GM12878 (cell line): ENCODE data around the gene METTL8. TPM values are rescaled to one million over a fixed set of nuclear protein-coding genes. Genes with fewer than 3 reads are reported as not detected.

Experiments
- DPF2 ChIP-seq: fragments of 450-650 bp; IDR thresholded peaks from 2 replicates; pipeline ENCODE4 v1.6.1; 2017; ENCODE audit warnings: mild to moderate bottlenecking
- EED ChIP-seq: sonication (generic); IDR thresholded peaks from 2 replicates; pipeline ENCODE4 v1.6.1; 2016; ENCODE audit warnings: antibody characterized with exemption, low read depth
- ESRRA ChIP-seq: IDR thresholded peaks from 2 replicates; pipeline ENCODE4 v1.6.1; 2012; ENCODE audit warnings: mild to moderate bottlenecking, low read length, improper control_type of control experiment
- EZH2 ChIP-seq: IDR thresholded peaks from 2 replicates; pipeline ENCODE4 v1.6.1; 2012; ENCODE audit warnings: low read depth, mild to moderate bottlenecking, control low read depth, inconsistent platforms, low read length, borderline replicate concordance; ENCODE audit not compliant: control insufficient read depth
- JUND ChIP-seq: IDR thresholded peaks from 2 replicates; pipeline ENCODE4 v1.6.1; 2012; ENCODE audit warnings: low read depth, mild to moderate bottlenecking, low read length, improper control_type of control experiment, moderate library complexity
- LARP7 ChIP-seq: fragments of 450-650 bp; IDR thresholded peaks from 2 replicates; pipeline ENCODE4 v1.6.1; 2017; ENCODE audit warnings: mild to moderate bottlenecking
- MEF2B ChIP-seq: fragments of 450-650 bp; IDR thresholded peaks from 2 replicates; pipeline ENCODE4 v1.6.1; 2018; ENCODE audit warnings: mild to moderate bottlenecking, moderate library complexity; ENCODE audit not compliant: partially characterized antibody, poor library complexity, severe bottlenecking
- MTA2 ChIP-seq: fragments of 450-650 bp; IDR thresholded peaks from 2 replicates; pipeline ENCODE4 v1.6.1; 2016; ENCODE audit warnings: low read depth, mild to moderate bottlenecking, moderate library complexity
- NR2C1 ChIP-seq: fragments of 450-650 bp; IDR thresholded peaks from 2 replicates; pipeline ENCODE4 v1.6.1; 2017; ENCODE audit warnings: antibody characterized with exemption, mild to moderate bottlenecking, moderate library complexity
- RAD21 ChIP-seq: IDR thresholded peaks from 2 replicates; pipeline ENCODE4 v1.6.1; 2011; ENCODE audit warnings: mild to moderate bottlenecking, low read depth, low read length, moderate library complexity; ENCODE audit not compliant: insufficient read depth
- SKIL ChIP-seq: fragments of 450-650 bp; IDR thresholded peaks from 2 replicates; pipeline ENCODE4 v1.6.1; 2017; ENCODE audit warnings: mild to moderate bottlenecking, low read depth, inconsistent platforms; ENCODE audit not compliant: poor library complexity, severe bottlenecking
- SREBF2 ChIP-seq: IDR thresholded peaks from 2 replicates; pipeline ENCODE4 v1.6.1; 2012; ENCODE audit warnings: mild to moderate bottlenecking, low read length
- STAT1 ChIP-seq: fragments of 450-650 bp; conservative IDR thresholded peaks from 2 replicates; pipeline ENCODE4 v1.6.1; 2014; ENCODE audit warnings: antibody characterized with exemption, mild to moderate bottlenecking
- SUZ12 ChIP-seq: fragments of 200-600 bp; sonication (generic); IDR thresholded peaks from one replicate; pipeline ENCODE4 v1.6.1; 2018; ENCODE audit warnings: antibody characterized with exemption, mild to moderate bottlenecking; ENCODE audit not compliant: unreplicated experiment
- ZNF384 ChIP-seq: IDR thresholded peaks from 2 replicates; pipeline ENCODE4 v1.6.1; 2012; ENCODE audit warnings: low read depth, mild to moderate bottlenecking, low read length, improper control_type of control experiment, borderline replicate concordance
- ZZZ3 ChIP-seq: IDR thresholded peaks from 2 replicates; pipeline ENCODE4 v1.6.1; 2011; ENCODE audit warnings: low read depth; ENCODE audit not compliant: control insufficient read depth, insufficient read length
- polyA plus RNA-seq, 11 experiments: library from polyadenylated mRNA; depleted of rRNA in 4 of 11; unstranded in 6 of 11; stranded (reverse) in 5 of 11; fragments of >200 nt; fragmentation: Nextera tagmentation in 4 of 11; fragmentation: Illumina TruSeq in 1 of 11; extraction: Ambion mirVana in 4 of 11; extraction: Trizol in 1 of 11; gene quantifications; 1 replicate in 1 of 11; 2 replicates in 10 of 11; pipeline versions ENCODE4 v1.2.1 to v1.2.3, GENCODE V29; 2011 to 2016; ENCODE audit warnings: inconsistent platforms in 2 of 11, missing spikeins in 2 of 11, low read depth in 1 of 11
- total RNA-seq, 4 experiments: library from RNA; depleted of rRNA in 3 of 4; stranded (reverse); fragments of >200 nt in 3 of 4; fragmentation: Illumina TruSeq in 1 of 4; extraction: Trizol in 1 of 4; gene quantifications; 2 replicates each; pipeline versions ENCODE4 v1.2.1 to v1.2.3, GENCODE V29; 2013 to 2021
- TF ChIP-seq, protein P1 (sequence below): fragments of 450-650 bp; IDR thresholded peaks from 2 replicates; pipeline ENCODE4 v1.6.1; 2017; ENCODE audit warnings: mild to moderate bottlenecking
- TF ChIP-seq, protein P2 (sequence below): fragments of 450-650 bp; IDR thresholded peaks from 2 replicates; pipeline ENCODE4 v1.6.1; 2016; ENCODE audit warnings: mild to moderate bottlenecking
- TF ChIP-seq, protein P3 (sequence below): fragments of 450-650 bp; IDR thresholded peaks from 2 replicates; pipeline ENCODE4 v1.6.1; 2017; ENCODE audit warnings: antibody characterized with exemption, mild to moderate bottlenecking, moderate library complexity
- TF ChIP-seq, protein P4 (sequence below): fragments of 450-650 bp; IDR thresholded peaks from 2 replicates; pipeline ENCODE4 v1.6.1; 2017; ENCODE audit warnings: borderline replicate concordance

The METTL8 gene
- total and polyA plus RNA-seq, 10 of the 15 experiments (the other 5 are each of a cell fraction or from before 2014, with no cell fraction given), result 30.8 to 96.3 (median 51.5) TPM

DNA sequence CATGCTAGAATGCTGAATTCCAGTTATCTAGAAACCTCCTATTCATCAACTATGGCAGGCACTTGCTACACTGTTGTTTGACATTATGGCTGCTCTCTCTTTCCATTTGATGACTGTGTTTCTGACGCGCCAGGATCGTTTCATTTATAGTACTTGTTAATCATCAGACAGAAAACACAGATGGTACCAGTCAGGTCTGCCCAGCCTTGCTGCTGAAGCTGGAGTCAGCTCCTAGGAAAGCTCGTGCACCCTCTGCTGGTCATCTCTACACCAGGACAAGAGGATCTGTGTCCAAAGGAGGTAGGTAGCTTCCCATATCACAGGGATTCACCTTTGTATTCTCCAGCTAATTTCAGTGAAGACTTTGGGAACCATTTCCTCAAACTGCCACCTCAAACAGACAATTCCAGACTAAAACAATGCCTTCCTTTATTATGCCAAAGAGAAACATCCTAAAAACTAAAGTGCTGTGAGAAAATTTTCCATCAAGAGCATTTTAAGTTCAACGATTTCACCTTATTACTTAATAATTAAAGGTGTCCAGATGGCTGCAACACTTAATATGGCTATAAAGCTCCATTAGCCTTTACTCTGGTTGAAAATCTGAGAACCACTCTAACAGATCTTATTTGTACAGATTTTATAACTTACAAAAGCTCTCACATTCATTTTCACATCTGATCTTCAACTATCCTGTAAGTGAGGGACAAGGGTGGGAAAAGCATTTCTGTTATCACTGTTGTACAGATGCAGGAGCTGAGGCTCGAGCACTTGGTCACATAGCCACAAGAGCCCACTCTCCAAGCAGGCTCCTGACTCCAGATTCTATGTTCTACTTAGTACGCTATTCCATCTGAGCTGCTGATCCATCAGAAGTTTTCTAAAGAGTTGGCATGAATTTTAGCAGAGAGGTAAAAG lies 17.5 kb downstream of the METTL8 start (continued):
- no peak for TF ChIP-seq SUZ12
- TF ChIP-seq DPF2, result 0 out of 2 replicates have a peak, but pooled peaks have one; percentile 25
- peak; percentile 73 for TF ChIP-seq SKIL
- TF ChIP-seq, protein P1, sequence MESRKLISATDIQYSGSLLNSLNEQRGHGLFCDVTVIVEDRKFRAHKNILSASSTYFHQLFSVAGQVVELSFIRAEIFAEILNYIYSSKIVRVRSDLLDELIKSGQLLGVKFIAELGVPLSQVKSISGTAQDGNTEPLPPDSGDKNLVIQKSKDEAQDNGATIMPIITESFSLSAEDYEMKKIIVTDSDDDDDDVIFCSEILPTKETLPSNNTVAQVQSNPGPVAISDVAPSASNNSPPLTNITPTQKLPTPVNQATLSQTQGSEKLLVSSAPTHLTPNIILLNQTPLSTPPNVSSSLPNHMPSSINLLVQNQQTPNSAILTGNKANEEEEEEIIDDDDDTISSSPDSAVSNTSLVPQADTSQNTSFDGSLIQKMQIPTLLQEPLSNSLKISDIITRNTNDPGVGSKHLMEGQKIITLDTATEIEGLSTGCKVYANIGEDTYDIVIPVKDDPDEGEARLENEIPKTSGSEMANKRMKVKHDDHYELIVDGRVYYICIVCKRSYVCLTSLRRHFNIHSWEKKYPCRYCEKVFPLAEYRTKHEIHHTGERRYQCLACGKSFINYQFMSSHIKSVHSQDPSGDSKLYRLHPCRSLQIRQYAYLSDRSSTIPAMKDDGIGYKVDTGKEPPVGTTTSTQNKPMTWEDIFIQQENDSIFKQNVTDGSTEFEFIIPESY, result no peak
- TF ChIP-seq, protein P2, sequence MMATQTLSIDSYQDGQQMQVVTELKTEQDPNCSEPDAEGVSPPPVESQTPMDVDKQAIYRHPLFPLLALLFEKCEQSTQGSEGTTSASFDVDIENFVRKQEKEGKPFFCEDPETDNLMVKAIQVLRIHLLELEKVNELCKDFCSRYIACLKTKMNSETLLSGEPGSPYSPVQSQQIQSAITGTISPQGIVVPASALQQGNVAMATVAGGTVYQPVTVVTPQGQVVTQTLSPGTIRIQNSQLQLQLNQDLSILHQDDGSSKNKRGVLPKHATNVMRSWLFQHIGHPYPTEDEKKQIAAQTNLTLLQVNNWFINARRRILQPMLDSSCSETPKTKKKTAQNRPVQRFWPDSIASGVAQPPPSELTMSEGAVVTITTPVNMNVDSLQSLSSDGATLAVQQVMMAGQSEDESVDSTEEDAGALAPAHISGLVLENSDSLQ, result peak; percentile 79
- TF ChIP-seq ESRRA, result no peak
- TF ChIP-seq, protein P3, sequence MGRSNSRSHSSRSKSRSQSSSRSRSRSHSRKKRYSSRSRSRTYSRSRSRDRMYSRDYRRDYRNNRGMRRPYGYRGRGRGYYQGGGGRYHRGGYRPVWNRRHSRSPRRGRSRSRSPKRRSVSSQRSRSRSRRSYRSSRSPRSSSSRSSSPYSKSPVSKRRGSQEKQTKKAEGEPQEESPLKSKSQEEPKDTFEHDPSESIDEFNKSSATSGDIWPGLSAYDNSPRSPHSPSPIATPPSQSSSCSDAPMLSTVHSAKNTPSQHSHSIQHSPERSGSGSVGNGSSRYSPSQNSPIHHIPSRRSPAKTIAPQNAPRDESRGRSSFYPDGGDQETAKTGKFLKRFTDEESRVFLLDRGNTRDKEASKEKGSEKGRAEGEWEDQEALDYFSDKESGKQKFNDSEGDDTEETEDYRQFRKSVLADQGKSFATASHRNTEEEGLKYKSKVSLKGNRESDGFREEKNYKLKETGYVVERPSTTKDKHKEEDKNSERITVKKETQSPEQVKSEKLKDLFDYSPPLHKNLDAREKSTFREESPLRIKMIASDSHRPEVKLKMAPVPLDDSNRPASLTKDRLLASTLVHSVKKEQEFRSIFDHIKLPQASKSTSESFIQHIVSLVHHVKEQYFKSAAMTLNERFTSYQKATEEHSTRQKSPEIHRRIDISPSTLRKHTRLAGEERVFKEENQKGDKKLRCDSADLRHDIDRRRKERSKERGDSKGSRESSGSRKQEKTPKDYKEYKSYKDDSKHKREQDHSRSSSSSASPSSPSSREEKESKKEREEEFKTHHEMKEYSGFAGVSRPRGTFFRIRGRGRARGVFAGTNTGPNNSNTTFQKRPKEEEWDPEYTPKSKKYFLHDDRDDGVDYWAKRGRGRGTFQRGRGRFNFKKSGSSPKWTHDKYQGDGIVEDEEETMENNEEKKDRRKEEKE, result no peak
- peak; percentile 90 for TF ChIP-seq EED
- no peak for TF ChIP-seq ZZZ3
- no peak for TF ChIP-seq LARP7
- TF ChIP-seq MEF2B, result peak; percentile 30
- no peak for TF ChIP-seq EZH2
- 0 out of 2 replicates have a peak, but pooled peaks have one; percentile 43 for TF ChIP-seq MTA2
- TF ChIP-seq SREBF2, result no peak
- TF ChIP-seq JUND, result no peak
- no peak for TF ChIP-seq ZNF384
- TF ChIP-seq, protein P4, sequence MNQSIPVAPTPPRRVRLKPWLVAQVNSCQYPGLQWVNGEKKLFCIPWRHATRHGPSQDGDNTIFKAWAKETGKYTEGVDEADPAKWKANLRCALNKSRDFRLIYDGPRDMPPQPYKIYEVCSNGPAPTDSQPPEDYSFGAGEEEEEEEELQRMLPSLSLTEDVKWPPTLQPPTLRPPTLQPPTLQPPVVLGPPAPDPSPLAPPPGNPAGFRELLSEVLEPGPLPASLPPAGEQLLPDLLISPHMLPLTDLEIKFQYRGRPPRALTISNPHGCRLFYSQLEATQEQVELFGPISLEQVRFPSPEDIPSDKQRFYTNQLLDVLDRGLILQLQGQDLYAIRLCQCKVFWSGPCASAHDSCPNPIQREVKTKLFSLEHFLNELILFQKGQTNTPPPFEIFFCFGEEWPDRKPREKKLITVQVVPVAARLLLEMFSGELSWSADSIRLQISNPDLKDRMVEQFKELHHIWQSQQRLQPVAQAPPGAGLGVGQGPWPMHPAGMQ, result no peak
- TF ChIP-seq NR2C1, result no peak
- no peak for TF ChIP-seq STAT1
- TF ChIP-seq RAD21, result peak; percentile 97
